Lung (tissue), 13 donors: Measurements from ENCODE around the gene CEP290. TPM values are rescaled to one million over a fixed set of nuclear protein-coding genes. Genes with fewer than 3 reads are reported as not detected.

Source experiments
- ATAC-seq: fragments of 200-7000 bp; cut with Tn5 transposase; one replicate; pipeline ENCODE4 v1.9.1; 2020; ENCODE audit warnings: moderate number of reproducible peaks; ENCODE audit not compliant: insufficient read depth, low FRiP score
- DNase-seq, 3 donors: peaks; one replicate each; pipeline ENCODE4 v3.0.0-alpha.2; 2013 to 2017
- H3K27ac ChIP-seq, 2 donors: one replicate each; pipeline ENCODE4 v1.5.1; 2013; ENCODE audit warnings: mild to moderate bottlenecking in 2 of 2, moderate library complexity in 2 of 2, control low read depth in 1 of 2, inconsistent platforms in 1 of 2, low read depth in 1 of 2, low read length in 1 of 2
- H3K27me3 ChIP-seq, 3 donors: one replicate each; pipeline ENCODE4 v1.5.1; 2013; ENCODE audit warnings: low read length in 2 of 3; ENCODE audit not compliant: control insufficient read depth in 3 of 3, insufficient read depth in 3 of 3
- H3K36me3 ChIP-seq, 4 donors: one replicate each; pipeline ENCODE4 v1.5.1; 2013; ENCODE audit warnings: low read length in 4 of 4, mild to moderate bottlenecking in 1 of 4, moderate library complexity in 1 of 4; ENCODE audit not compliant: control insufficient read depth in 4 of 4, insufficient read depth in 4 of 4
- H3K4me1 ChIP-seq, 5 donors: one replicate each; pipeline ENCODE4 v1.5.1; 2013; ENCODE audit warnings: low read length in 5 of 5, mild to moderate bottlenecking in 2 of 5, moderate library complexity in 1 of 5; ENCODE audit not compliant: control insufficient read depth in 5 of 5, insufficient read depth in 5 of 5
- H3K4me3 ChIP-seq: one replicate; pipeline ENCODE4 v1.5.1; 2013; ENCODE audit warnings: mild to moderate bottlenecking, control low read depth, moderate library complexity
- H3K9ac ChIP-seq, 2 donors: one replicate each; pipeline ENCODE4 v1.5.1; 2013; ENCODE audit warnings: low read length in 2 of 2, control low read depth in 1 of 2; ENCODE audit not compliant: insufficient read depth in 1 of 2
- H3K9me3 ChIP-seq, 4 donors: one replicate each; pipeline ENCODE4 v1.5.1; 2013; ENCODE audit warnings: low read length in 3 of 4, mild to moderate bottlenecking in 1 of 4, moderate library complexity in 1 of 4; ENCODE audit not compliant: control insufficient read depth in 4 of 4, insufficient read depth in 3 of 4
- WGBS, 2 donors: extraction: QIAGEN DNeasy Blood & Tissue Kit; methylation state at CpG; one replicate each; pipeline ENCODE4 v1.1.7; 2013; 5-methylcytosine and 5-hydroxymethylcytosine counted together
- polyA plus RNA-seq, 2 donors: library from polyadenylated mRNA; stranded (reverse); fragments of 200-250 nt; gene quantifications; one replicate each; pipeline ENCODE4 v1.2.1, GENCODE V29; 2013
- small RNA-seq: library from RNA; depleted of rRNA; stranded (forward); fragments of <200 nt; gene quantifications from one replicate; pipeline ENCODE3, GENCODE V24; 2014; ENCODE audit warnings: low replicate concordance
- total RNA-seq, 2 donors: library from RNA; depleted of rRNA in 1 of 2; stranded (reverse); fragments of >200 nt in 1 of 2; gene quantifications; one replicate each; pipeline ENCODE4 v1.2.1, GENCODE V29; 2014 to 2021
- TF ChIP-seq, protein P1 (sequence below): IDR thresholded peaks from 2 replicates; pipeline ENCODE4 v1.5.1; 2012; ENCODE audit warnings: mild to moderate bottlenecking; ENCODE audit errors: control extremely low read depth, extremely low read depth
- donor health status: control.
- donor health status: control.
- donor health status: Bipolar disorder and iron deficiency.
- donor health status: healthy.
- donor health status: DM: yes; HTN: yes; CAD: no.

The CEP290 gene
- total and polyA plus RNA-seq, 4 donors, result 4.2 to 45.0 (median 10.0) TPM

DNA sequence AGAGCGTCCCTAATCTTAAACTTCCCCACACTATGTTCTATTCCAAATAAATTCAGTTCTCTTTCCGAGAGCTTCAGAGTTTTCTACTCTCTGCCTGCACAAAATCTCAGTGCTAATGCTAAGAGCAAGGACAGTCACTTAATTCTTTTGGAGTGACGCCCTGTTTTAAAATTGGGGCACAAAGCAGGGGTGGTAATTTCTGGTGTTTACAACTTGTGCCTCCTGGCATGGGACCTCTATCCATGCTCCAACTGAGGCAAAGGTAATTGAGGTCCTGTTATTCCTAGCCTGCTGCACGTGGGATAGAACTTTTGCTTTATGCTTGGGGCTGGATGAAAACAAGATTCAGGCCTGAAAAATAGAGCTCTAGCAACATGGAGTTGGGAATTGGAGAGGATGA is 135.5 kb downstream of the CEP290 start:
- H3K9ac ChIP-seq, result no peak overlapping the region
- no peak for ATAC-seq
- DNase-seq, result no peak
- H3K4me3 ChIP-seq, result no peak overlapping the region
- no peak overlapping the region for H3K27ac ChIP-seq
- TF ChIP-seq, protein P1, sequence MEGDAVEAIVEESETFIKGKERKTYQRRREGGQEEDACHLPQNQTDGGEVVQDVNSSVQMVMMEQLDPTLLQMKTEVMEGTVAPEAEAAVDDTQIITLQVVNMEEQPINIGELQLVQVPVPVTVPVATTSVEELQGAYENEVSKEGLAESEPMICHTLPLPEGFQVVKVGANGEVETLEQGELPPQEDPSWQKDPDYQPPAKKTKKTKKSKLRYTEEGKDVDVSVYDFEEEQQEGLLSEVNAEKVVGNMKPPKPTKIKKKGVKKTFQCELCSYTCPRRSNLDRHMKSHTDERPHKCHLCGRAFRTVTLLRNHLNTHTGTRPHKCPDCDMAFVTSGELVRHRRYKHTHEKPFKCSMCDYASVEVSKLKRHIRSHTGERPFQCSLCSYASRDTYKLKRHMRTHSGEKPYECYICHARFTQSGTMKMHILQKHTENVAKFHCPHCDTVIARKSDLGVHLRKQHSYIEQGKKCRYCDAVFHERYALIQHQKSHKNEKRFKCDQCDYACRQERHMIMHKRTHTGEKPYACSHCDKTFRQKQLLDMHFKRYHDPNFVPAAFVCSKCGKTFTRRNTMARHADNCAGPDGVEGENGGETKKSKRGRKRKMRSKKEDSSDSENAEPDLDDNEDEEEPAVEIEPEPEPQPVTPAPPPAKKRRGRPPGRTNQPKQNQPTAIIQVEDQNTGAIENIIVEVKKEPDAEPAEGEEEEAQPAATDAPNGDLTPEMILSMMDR, result no peak
- no peaks in the 10 kb centered on the region for H3K4me1 ChIP-seq
- no peaks in the 10 kb centered on the region for H3K36me3 ChIP-seq
- 83 to 87% methylated on average over 4 of the region's 4 CpGs for WGBS, 2 donors
- H3K27me3 ChIP-seq, result no peaks in the 10 kb centered on the region
- H3K9me3 ChIP-seq, result peaks cover 0 to 2% (median 0%) of the 10 kb centered on the region in 4 donors

DNA sequence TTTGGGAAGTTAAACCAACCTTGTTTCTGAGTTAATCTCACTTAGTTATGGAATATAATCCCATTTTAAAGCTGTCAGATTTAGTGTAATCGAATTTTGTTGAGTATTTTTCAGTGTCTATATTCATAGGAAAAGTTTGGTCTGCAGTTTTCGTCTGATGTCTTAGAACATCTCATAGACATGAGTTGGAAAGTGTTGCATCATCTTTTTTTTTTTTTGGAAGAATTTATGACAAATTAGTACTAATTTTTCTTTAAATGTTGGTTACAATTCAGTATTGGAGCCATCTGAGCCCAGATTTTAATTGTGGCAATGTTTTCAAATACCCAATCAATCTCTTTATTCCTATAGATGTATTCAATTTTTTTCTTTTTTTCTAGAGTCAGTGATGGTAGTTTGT is 140.6 kb downstream of the CEP290 start:
- H3K4me1 ChIP-seq, result no peaks in the 10 kb centered on the region
- WGBS, 2 donors, result 87 to 91% methylated on average over 2 of the region's 2 CpGs
- no peak for ATAC-seq

More for the DNA sequence above, 140.6 kb downstream of the CEP290 start:
- Histone ChIP-seq H3K36me3 (no peaks in the 10 kb centered on the region), H3K9ac (no peak overlapping the region), H3K9me3 (no peaks in the 10 kb centered on the region), H3K4me3 (no peak overlapping the region), H3K27ac (no peak overlapping the region), H3K27me3 (no peaks in the 10 kb centered on the region)
- DNase-seq, result no peak
- TF ChIP-seq, protein P1, result no peak

Small RNA genes lying within 50 kb of the gene (small RNA-seq; reads per million reads assigned to genes)
- not detected for gene RNA5SP364

Other genes with a start within 250 kb of the CEP290 start
- gene C12orf50, start 112.7 kb downstream of the CEP290 start, total RNA-seq, result under 1 TPM; 0.06 to 0.12 TPM
- under 1 TPM; 0.05 to 0.08 TPM for gene C12orf50, start 112.7 kb downstream of the CEP290 start, polyA plus RNA-seq
- gene TMTC3, start 219 bp upstream of the CEP290 start, total RNA-seq, result 10 to 100 TPM; 18.1 to 36.2 TPM
- gene TMTC3, start 219 bp upstream of the CEP290 start, polyA plus RNA-seq, result 1 to 10 TPM; 3.4 to 3.5 TPM